GM21576 (cell line): ENCODE measurements around the gene AP1B1.

Experiments used
- ATAC-seq: cut with Tn5 transposase; IDR thresholded peaks from one replicate; pipeline ENCODE4 v1.9.1; 2021; ENCODE audit warnings: mild to moderate bottlenecking, moderate library complexity; ENCODE audit not compliant: unreplicated experiment

AP1B1 gene

DNA sequence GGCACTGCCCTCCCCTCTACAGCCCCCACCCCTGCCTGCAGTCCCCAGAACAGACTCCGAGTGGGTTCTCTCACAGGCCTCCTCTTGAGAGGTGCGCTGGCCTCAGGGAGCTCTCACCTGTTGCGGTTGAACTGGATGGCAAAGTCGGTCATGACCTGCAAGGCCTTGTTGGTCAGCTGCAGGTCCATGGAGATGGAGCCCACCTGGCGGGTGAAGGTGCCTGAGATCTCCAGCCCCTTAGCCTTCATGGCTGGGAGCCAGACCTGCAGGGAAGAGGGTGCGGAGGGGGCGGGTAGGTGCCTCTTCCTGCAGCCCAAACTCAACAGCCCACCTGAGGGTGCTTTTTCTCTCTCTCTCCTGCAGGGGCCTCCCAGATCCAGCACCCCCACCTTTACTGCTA is 54.2 kb downstream of the AP1B1 start:
- ATAC-seq, result no peak

DNA sequence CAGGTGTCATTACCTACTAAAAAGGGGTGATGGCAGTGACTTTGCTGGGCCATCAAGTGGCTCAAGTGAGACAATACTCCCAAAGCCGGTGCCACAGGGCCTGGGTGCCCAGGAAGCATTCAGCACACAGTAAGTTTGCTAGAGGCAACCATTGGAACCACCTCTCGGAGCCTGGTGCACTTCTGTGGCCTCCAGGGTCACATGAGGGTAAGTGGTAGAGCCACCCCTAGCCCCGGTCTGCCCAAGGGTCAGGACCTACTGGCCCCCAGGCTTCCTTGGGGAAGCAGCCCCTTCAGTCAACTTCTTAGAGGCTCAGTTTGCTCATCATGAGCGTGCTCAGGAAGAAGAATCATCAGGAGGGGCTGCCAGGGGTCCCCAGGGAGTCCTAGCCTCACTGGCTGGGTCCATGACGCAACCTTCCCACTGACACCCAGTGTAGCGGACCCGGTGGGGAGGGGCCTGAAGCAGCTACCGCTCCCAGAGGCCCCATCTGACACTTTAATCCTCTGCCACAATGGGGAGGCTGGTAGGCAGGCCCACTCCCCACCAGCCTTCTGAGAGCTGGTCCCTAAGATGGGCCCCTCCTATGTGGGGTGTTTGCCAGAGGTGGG is 55.4 kb downstream of the AP1B1 start:
- ATAC-seq, result no peak

DNA sequence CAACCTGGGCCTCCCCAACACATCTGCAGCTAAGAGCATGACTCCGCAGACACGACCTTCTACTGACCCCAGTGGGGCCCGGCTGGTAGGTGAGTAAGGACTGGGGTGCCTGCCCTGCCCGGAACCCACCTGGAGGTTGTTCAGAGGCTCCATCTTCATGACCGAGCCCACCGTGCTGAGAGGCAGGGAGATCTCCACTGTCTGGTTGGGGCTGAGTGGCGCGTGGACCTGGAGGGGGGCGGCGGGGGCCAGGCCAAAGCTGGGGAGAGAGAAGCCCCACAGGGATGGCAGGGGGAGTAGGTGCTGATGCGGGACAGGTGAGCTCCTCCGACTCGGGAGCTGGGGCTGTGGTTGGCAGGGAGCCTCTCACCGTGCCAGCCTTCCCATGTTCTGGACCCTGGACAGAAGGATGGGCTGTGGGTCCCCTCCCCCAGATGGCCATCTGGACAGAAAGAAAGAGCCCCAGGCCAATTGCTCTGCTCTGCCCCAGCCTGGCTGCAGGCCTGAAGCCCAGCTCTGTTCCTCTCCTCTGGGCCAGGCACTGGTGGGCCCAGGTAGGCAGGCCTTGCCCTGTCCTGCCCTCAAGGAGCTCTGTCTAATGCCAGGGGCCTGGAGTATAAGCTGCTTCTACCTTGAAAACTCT is 56.6 kb downstream of the AP1B1 start:
- no peak for ATAC-seq

DNA sequence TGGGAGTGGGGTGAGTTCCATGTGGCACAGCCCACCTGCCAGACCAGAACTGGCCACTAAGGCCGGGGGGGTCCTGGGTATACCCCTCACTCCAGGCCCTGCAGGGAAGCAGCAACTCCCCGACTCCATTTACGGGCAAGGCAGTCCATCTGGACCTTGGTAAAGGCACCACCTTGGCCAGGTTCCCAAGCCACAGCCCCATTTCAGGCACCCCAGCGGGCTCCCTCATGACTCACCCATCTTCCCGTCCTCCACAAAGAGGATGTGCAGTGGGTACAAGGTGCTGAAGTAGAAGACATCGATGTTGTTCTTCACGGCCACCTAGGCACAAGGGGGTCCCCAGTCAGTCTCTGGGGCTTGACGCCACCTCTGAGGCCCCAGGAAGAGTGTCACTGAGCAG is 57.2 kb downstream of the AP1B1 start:
- no peak for ATAC-seq

DNA sequence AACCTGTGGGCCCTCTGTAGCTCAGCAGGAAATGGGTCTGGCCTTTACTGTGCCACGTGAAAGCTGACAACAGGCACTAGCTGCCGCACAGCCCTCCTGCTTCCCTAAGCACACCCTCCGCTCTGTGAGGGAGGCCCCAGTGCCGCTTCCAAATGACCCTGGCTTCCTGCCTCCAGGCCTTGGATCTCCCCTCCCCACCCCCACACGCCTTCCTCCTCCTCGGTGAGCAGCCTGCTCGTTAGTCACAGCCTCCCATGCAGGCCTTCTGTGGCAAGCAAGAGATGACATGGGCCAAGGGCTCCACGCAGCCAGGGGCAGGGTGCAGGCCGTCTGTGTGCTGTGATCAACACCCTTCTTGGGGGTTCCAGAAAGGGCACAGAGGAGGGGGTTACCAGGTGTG is 57.6 kb downstream of the AP1B1 start:
- ATAC-seq, result no peak

DNA sequence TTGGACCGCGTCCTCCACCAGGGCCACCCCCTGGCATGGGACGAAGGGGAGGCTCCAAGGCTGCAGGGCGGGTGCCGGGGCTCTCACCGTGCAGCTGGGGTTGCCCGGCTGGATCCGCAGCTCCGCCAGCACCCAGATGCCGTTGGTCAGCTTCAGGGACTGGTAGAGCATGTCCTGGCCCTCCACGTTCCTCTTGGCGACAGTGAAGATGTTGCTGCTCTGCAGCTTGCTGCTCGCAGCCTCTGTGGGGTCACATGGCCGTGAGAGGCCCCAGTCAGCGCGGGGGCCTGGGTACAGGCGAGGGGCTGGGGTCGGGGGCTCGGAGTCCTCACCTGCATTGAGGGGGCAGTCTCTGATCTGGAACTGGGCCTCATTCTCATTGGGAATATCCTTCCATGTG is 58.1 kb downstream of the AP1B1 start:
- ATAC-seq, result no peak

DNA sequence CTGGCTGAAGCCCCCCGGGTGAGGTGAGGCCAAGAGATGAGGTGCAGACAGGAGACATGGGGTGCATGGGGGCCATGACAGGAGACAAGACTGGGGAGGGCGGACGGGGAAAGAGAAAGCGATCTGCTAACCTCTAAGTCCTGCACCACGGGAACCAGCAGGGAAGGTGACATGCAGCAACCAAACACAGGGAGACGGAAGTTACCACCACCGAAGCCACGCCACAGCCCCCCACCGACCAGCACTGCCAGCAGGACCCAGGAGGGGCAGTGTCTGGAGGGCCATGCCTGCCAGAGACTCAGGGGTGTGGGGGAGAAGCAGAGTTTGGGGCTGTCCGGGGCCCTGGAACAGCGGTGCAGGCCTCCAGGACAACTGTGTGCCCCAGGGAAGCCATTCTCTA is 58.8 kb downstream of the AP1B1 start:
- no peak for ATAC-seq

DNA sequence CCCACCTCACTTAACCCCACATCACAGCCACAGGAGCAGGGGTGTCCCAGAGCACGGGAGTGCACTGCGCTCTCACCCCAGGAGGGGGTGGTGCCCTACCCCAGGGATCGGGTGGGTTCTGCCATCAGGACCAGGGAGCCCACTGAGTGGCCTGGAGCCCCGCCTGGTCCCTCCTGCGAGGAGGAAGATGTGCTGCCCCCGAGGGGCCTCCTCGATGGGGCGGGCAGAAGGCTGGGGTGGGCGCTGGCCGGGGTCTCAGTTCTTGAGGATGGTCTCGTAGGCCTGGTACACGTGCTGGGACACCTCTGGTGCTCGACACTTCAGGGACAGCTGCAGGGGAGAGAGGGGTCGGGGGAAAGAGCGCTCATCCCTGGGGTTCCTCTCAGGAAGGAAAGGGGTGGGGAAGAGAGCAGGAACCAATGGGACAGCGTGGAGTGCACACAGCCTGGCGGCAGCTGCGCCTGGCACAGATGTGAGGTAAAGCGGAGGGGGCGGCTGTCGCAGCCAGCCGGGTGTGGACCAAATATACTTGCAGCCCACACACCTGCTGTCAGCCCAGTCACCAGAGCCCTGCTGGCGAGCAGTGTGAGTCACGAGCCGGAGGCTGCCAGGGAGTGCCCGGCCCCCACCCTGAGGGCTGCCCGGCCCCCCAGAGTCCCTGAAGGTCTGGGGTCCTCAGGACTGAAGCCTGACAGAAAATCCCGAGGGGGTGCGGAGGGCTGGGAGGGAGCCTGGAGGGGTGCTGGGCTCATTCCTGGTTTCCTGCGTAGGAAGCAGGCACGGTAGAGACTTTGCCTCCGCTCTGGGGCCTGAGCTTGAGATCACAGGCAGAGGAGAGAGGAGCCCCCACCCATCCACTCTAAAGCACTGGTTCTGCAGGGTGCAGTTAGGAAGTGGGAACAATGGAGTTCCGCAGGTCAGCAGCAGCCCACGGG is 59.5 kb downstream of the AP1B1 start:
- no peak for ATAC-seq

DNA sequence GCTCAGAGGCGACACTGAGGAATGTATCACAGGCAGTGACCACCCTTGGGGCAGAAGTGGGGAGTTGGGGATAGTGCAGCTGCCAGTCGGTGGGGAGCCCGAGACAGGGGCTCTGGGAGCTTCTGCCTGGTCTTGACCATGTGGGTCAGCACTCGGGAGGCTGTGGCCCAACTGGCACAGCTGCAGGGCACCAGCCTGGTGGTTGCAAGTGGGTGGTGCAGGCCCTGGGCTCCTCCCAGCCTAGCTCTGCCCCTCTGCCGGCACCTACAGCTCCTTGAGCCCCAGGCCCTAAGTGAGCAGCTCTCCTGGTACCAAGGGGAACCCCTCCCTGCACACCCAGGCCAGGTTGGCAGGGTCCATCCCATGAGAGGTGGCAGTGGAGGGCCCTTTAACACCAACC is 60.3 kb downstream of the AP1B1 start:
- no peak for ATAC-seq

DNA sequence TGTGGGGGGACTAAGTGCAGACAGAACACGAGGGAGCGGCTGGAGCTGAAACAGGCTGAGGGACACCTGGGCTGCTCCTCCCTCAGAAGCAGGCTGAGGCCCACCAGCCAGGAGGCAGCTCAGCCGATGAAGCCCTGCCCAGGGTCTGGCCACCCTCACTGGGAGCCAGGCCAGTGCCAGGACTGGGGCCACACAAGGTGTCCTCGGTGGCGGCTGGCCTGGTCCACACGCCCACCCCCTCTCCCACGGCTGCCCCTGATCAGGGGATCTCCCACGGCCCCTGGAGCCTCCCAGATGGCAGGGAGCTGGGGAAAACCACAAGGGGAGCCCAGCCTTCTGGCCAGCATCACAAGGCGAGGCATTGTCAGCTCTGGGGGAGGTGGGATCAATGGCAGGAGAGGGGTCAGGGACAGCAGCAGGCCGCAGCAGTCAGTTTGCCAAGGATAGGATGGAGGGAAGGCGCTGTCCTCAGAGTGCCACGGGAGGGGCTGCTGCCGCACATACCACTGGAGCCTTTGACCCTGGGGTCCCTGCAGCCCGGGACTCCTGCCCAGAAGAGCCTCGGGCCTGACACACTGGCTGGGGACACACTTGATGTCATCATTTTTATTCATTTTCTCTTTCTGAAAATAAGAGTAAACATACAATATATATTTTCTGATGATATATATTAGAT is 61.1 kb downstream of the AP1B1 start:
- no peak for ATAC-seq

DNA sequence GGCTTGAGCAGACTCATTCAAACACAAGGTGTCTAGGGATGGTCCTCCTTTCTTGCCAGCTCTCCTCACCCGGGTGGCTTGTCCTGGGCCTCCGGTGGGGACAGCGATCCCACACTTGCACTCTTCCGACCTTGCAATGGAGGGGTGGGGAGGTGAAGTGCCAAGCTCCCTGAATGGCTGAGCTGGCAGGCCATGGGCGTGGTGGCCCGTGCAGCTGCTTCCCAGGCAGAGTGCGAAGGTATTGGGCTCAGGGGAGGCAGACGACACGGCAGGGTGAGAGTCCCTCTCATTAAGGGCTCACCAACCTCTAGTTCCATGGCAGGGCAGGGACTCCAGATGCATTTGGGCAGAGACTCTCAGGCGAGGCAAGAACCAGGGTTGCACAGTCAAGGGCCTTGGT is 61.9 kb downstream of the AP1B1 start:
- no peak for ATAC-seq

DNA sequence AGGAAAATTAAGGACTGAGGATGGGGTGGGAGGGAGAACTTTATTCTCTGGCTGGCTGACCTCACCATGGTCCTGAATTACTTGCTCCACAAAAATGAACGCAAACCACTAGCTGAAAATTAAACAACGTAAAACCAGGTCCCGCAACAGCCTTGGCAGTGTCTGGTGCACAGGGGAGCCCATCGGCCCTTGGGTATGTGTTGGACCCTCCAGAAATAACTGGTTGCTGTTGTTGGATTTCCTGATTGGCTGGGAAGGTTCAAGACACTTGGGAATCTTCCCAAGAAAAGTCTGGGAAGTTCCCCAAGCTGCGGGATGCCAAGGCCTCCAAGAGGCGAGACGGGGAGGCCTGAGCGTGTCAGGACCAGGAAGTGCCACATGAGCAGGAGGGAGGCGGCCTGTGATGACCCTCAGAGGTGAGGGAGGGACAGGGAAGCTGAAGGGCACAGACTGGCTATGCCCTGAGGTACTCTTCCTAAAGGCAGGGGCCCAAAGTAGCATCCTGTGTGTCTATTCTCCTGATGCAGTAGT is 62.5 kb downstream of the AP1B1 start:
- no peak for ATAC-seq

DNA sequence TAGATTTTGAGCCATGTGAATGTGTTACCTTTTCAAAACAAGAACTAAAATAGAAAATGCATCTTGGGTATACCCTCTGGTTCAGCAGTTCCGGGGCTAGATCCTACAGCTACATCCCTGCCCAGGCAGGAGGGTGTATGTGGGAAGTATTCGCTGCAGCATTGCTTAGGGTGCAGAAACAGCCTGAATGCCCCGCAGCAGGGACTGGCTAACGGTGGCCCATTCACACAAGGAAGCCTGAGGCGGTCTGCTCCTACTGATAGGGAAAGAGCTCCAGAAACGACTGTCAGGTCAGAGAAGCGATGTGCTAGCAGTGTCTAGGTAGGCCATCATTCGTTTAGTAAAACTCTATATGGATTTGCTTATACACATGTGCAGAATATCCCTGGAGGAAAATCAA is 63.0 kb downstream of the AP1B1 start:
- no peak for ATAC-seq

DNA sequence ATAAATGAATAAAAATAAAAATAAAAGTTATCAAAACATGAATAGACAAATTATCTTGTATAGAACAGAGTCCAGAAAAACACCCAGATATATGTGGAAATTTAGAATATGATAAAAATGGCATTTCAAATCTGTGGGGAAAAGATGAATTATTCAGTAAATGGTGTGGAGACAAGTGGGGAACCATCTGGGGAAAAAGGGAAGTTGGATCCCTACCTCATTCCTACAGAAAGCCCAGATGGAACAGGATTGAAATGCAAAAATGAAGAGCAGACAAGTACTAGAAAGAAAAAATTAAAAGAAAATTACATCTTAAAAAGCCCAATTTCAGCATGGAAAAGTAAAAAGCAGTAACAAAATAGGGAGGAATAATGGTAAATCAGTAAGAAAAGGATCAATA is 64.7 kb downstream of the AP1B1 start:
- no peak for ATAC-seq

DNA sequence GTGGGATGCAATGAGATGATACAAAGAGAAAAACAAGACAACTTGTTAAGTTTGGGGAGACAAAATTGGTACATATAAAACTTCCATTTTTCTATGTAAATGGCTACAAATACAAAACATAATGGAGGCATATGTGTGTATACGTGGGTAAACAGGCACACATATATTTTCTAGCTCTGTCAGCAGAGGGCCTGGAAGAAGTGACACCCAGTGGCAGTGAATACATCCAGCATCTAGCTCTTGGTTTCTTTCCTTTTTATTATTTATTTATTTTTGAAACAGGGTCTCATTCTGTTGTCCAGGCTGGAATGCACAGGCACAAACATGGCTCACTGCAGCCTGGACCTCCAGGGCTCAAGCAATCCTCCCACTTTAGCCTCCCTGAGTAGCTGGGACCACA is 67.8 kb downstream of the AP1B1 start:
- no peak for ATAC-seq

DNA sequence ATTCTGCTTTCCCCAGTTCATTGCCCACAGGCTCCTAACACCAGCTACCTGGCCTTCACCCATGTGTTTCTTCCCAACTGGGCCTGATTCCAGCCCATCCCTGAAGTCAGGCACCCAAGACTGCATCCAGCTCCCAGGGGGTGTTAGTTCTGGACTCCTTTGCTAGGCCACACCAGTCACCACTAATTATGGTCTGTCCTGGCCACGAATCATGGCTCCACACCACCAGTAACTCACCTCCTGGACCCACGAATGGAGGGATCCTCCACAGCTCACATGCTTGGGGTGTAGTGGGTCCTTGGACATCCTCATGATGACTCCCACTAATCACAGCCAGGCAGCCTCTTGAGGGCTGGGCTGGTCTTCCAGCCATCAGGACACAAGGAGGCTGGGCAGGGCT is 69.3 kb downstream of the AP1B1 start:
- ATAC-seq, result no peak

DNA sequence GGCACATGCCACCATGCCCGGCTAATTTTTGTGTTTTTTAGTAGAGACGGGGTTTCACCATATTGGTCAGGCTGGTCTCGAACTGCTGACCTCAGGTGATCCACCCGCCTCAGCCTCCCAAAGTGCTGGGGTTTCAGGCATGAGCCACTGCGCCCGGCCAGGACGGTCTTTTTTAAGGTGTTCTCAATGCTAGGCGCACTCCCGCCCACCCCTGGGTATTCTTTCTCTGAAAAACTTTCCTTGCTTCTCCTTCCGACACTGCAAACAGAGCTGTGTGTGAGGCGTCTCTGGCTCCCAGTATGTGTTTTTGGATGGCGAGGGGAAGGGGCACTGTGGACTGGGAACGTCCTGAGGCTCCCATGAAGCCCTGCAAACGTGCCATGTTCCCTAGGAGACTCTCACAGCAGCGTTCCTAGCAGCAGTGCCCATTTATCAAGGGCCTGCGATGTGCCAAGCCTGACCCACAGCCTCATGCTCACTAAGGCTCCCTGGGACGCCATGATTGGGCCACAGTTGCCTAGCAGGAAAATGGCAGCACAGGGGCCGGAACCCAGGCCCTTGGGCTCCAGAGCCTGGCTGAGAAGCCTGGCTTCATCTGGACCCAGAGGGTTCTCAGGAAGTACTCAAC is 70.4 kb downstream of the AP1B1 start:
- no peak for ATAC-seq

DNA sequence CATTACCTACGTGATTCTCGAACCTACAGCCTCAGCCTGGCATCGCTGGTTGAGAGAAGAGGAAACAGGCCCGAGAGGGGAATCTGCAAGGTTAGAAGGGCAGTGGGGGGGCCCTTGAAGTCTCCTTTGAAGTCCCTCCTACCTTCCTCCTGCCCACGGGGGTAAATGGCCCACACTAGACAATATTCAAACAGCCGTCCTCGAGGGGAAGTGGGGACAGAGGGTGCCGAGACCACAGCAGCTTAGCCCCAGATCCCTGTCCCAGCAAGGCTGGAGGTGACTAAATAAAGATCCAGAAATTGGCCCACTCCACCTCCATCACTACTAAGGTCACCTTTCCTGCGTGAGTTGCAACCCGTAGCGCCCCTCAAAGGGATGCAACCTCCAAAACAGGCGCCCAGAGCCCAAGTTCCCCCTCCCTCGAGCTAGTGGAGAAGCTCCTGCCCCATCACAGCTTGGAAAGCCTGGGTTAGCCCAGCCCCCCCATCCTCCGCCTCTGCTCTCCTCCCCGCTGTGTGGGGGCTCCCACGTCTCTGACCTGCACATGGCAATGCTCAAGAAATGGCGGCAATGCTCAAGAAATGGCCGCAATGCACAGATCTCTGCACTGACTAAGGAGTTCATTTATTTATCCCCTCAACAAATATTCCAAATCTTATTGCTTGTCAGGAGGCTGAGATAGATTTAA is 72.1 kb downstream of the AP1B1 start:
- ATAC-seq, result no peak

DNA sequence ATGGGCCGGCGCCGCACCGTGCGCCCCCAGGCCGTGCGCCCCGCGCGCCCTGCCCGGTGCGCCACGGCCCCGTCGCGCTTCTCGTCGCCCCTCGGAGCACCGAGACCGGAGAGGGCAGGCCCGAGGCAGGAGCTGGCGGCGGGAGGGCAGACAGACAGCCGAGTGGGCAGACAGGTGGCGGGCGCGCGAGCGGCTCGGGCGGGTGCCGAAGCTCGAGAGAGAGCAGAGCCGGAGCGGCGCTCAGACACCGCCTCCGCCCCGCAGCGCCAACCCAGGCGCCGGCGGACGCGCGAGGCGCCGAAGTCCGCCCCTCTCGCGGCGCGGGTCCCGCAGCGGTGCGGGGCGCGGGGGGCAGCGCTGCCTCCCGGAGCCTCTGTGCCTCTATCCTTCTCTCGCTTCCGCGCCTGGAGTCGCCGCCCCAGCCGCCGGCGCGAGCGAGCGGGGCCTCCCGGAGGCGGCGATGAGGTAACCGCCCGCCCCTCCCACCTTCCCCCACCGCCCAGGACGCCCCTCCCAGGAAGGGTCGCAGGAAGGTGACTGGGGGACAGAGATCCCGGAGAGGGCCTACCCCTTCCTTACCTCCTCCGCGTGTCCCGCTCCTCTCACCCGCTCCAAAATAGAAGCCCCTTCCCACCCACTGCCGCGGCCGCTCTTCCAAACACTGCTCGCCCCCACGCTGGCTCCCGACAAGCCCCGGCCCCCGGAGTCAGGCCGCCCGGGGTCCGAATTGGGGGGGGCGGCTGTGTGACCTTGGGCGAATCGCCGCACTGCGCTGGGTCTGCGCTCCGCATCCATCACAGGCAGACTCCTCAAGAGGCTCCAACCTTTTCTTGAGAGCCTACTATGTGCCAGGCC is 72.9 kb downstream of the AP1B1 start, which contains the start of gene RASL10A:
Gene RASL10A (minus strand): TSS at position 412 of the 855 bp plus-strand sequence. CDS start 451 bp downstream, outside the sequence.
- ATAC-seq, result no peak
